GM12864 (cell line): Measurements from ENCODE around the gene DOC2A.

ENCODE experiments used
- DNase-seq: peaks from one replicate; pipeline ENCODE4 v3.0.0-alpha.2; 2011; ENCODE audit warnings: low read depth
- H3K4me3 ChIP-seq: 2 replicates; pipeline ENCODE4 v1.5.1; 2011; ENCODE audit warnings: mild to moderate bottlenecking, low read depth, low read length, control low read depth
- TF ChIP-seq, protein P1 (sequence below): IDR thresholded peaks from 2 replicates; pipeline ENCODE4 v1.5.1; 2011; ENCODE audit warnings: low read depth, mild to moderate bottlenecking, moderate library complexity, low read length, control low read depth, inconsistent platforms; ENCODE audit errors: missing control alignments

The DOC2A gene

DNA sequence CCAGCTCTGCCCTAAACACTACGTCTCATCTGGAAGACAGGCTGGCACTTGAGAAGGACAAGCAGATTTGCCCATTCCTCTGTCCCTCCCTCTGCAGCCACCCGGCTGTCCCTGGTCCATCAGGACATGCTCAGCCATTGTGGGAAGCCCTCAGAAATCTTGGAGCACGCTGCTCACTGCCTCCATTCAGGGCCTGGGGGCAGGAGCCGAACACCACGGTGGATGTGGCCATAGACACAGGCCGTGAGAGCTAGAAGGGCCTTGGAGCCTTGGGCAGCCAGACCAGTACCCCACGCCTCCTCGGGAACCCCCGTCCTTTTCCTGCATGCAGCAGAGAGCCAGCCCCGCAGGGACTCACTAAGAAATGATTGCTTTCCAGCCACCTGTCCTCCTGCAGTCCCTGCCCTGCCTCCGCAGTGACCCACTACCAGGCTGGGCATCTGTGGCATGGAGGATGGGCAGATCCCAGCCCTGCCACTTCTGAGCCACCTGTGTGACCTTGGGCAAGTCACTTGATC, 3.4 kb downstream of the DOC2A start:
- no peak for DNase-seq
- H3K4me3 ChIP-seq = no peak overlapping the region
- TF ChIP-seq, protein P1, sequence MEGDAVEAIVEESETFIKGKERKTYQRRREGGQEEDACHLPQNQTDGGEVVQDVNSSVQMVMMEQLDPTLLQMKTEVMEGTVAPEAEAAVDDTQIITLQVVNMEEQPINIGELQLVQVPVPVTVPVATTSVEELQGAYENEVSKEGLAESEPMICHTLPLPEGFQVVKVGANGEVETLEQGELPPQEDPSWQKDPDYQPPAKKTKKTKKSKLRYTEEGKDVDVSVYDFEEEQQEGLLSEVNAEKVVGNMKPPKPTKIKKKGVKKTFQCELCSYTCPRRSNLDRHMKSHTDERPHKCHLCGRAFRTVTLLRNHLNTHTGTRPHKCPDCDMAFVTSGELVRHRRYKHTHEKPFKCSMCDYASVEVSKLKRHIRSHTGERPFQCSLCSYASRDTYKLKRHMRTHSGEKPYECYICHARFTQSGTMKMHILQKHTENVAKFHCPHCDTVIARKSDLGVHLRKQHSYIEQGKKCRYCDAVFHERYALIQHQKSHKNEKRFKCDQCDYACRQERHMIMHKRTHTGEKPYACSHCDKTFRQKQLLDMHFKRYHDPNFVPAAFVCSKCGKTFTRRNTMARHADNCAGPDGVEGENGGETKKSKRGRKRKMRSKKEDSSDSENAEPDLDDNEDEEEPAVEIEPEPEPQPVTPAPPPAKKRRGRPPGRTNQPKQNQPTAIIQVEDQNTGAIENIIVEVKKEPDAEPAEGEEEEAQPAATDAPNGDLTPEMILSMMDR = no peak

DNA sequence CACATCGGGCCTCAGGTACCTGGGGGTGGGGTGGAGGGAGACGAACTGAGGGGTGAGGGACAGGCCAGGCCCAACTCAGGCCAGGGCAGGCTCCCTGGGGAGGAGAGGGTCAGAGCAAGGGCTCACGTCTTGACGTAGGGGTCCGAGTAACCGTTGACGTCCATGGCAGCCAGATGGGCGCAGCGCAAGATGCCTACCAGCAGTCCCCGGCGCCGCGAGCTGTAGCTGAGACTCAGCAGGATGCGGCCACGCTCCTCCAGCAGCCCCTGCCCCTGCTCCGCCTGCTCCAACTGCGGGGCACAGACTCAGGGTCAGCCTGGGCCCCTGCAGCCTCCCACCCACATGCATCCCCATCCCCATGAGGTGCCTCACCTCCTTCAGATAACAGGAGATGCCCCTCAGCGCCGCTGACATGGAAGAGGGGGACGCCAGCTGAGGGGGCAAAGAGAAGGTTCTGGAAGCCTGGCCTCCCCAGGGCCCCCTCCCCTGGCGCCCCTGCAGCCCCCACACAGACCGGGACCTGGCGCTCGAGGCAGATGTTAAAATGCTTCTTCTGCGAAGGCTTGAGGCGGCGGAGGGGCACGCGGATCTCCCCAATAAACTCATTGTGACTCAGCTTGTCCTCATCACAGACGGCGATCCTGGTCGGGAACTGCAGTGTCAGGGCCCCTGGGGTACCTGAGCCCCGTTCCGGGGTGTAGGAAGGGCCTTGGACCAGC, 4.0 kb downstream of the DOC2A start:
- no peak overlapping the region for H3K4me3 ChIP-seq
- TF ChIP-seq, protein P1 = no peak
- no peak for DNase-seq

DNA sequence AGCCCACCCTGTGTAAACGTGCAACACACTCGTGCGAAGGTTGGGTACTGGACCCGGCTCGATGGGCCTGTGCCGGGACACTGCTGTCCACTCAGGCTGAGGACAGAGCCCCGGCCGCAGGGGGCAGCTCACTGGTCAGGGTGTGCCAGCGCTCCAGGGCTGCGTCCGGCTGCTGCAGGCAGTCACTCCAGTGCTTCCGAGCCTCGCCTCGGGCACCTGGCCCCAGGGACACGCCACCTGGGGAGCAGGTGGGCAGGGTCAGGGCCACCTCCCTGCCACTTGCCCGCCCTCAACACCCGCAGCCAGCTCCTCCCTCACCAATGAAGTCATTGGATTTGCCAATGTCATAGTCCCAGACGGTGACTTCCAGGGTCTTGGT, 4.7 kb downstream of the DOC2A start:
- TF ChIP-seq, protein P1 = no peak
- DNase-seq = no peak
- no peak overlapping the region for H3K4me3 ChIP-seq

DNA sequence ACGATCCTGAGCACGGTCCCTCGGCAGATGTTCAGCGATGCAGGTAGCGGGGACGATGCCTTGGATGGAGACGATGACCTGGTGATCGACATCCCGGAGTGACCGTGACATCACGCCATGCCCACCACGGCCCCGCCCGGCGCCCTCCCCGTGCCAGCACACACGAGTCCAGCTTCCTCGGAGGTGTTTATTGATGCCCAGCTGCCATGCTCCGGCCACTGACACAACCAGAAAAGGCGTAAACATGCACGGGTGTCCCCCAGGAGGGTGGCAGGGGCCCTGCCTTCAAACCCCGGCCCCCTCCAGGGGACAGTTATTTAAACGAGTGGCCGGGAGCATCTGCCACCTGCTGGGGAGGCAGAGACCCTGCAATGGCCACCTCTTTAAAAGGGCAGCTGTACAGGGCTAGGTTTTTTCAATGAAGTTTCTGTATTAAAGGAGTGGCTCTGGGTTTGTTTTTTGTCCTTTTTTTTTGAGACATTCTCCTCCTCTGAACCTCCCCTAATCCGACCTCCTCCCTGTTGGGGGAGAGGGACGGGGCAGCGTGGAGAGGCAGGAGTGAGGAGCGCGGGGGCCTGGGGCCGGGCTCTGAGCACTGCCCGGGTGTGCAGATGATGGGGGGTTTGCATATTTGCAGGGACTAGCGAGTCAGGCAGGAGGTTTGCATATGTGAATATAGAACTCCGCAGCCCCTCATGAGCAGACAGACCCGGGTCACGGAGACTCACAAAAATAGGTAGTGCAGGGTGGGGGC, 5.3 kb downstream of the DOC2A start:
- TF ChIP-seq, protein P1 = peak; percentile 76
- H3K4me3 ChIP-seq = no peak overlapping the region
- no peak for DNase-seq

DNA sequence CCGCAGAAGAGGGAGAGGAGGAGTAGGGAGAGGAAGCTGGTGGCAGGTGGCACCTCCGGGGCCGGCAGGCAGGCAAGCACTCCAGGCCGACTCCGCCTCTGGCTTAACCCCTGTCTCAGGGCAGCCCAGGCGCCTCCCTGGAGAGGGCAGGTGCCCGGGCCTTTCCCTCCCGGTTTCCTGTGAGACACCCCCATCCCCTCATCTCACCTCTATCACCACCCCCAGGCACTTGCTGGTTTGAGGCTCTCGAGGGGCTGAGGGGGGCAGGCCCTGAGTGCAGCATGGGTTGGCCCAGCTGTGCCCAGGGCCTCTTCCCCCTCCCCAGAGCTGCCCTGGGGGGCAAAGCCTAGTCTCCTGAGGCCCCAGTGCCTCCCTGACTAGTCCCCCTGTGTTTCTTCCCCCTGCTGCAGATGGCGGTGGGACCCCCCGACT, 6.0 kb downstream of the DOC2A start:
- TF ChIP-seq, protein P1 = no peak
- no peak overlapping the region for H3K4me3 ChIP-seq
- no peak for DNase-seq

DNA sequence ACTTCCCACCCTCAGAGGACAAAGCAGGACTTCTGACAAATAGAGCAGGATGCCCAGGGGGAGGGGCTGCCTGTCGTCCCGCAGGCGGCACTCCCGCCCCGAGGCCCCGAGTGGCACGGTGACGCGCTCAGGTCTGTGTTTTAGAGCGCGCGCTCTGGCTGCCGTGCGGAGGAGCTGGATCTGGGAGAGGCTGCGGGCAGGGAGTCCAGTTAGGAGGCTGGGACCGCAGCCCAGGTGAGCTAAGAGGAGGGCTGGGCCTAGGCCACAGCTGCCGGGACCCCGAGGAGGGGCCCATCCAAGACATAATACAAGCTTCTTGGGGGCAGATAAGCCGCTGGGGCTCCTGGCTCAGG, 6.4 kb downstream of the DOC2A start:
- TF ChIP-seq, protein P1 = no peak
- no peak for DNase-seq
- H3K4me3 ChIP-seq = no peak overlapping the region
